CD8-positive, alpha-beta memory T cell (primary cell): ENCODE measurements around the gene CUL7. TPM values are rescaled to one million over a fixed set of nuclear protein-coding genes. Genes with fewer than 3 reads are reported as not detected.
"Not testable (repeated sequence)": the region's sequence is repeated elsewhere in the genome, so short reads cannot be mapped to it uniquely, and the experiment has no call there.

Experiments
- CTCF ChIA-PET: fragments of 350-600 bp; sonication (Branson Sonifier 250); formaldehyde crosslinking; loops from one replicate; lab custom pipeline; 2021; ENCODE audit warnings: antibody characterized with exemption; lab: Charles Lee
- POLR2A ChIA-PET: fragments of 350-600 bp; sonication (Branson Sonifier 250); formaldehyde crosslinking; loops from one replicate; lab custom pipeline; 2021; ENCODE audit warnings: antibody characterized with exemption; lab: Charles Lee
- DNase-seq, 5 donors: peaks; one replicate each; pipeline versions ENCODE4 v3.0.0 to v3.0.0-alpha.2; 2020 to 2022; ENCODE audit warnings: mixed read lengths in 1 of 5
- H3K27ac ChIP-seq: one replicate; pipeline ENCODE4 v1.7.0; 2013; ENCODE audit warnings: low read depth, mild to moderate bottlenecking, low read length, moderate library complexity
- H3K27me3 ChIP-seq: 2 replicates; pipeline ENCODE4 v1.7.0; 2013; ENCODE audit warnings: low read length, mild to moderate bottlenecking; ENCODE audit not compliant: insufficient read depth, poor library complexity, severe bottlenecking
- H3K36me3 ChIP-seq: 2 replicates; pipeline ENCODE4 v1.7.0; 2013; ENCODE audit warnings: mild to moderate bottlenecking, low read length, moderate library complexity; ENCODE audit not compliant: insufficient read depth
- H3K4me1 ChIP-seq: 2 replicates; pipeline ENCODE4 v1.7.0; 2013; ENCODE audit warnings: mild to moderate bottlenecking, low read length, moderate library complexity; ENCODE audit not compliant: insufficient read depth
- H3K4me3 ChIP-seq: 2 replicates; pipeline ENCODE4 v1.7.0; 2013; ENCODE audit warnings: mild to moderate bottlenecking, low read length
- H3K9me3 ChIP-seq: 2 replicates; pipeline ENCODE4 v1.7.0; 2013; ENCODE audit warnings: mild to moderate bottlenecking, low read length
- H3K27ac Mint-ChIP-seq, 8 donors: one replicate each; pipeline ENCODE4 v1.8.0; 2020 to 2021; ENCODE audit warnings: mixed read lengths in 8 of 8, mild to moderate bottlenecking in 6 of 8, inconsistent platforms in 3 of 8, moderate library complexity in 3 of 8
- H3K27me3 Mint-ChIP-seq, 2 donors: one replicate each; pipeline ENCODE4 v1.8.0; 2020 to 2021; ENCODE audit warnings: mixed read lengths in 2 of 2, mild to moderate bottlenecking in 1 of 2, moderate library complexity in 1 of 2
- H3K36me3 Mint-ChIP-seq, 3 donors: one replicate each; pipeline ENCODE4 v1.8.0; 2020 to 2021; ENCODE audit warnings: mixed read lengths in 3 of 3, inconsistent platforms in 1 of 3, mild to moderate bottlenecking in 1 of 3
- H3K4me1 Mint-ChIP-seq, 3 donors: one replicate each; pipeline ENCODE4 v1.8.0; 2020 to 2021; ENCODE audit warnings: mixed read lengths in 3 of 3, inconsistent platforms in 1 of 3, mild to moderate bottlenecking in 1 of 3
- H3K4me3 Mint-ChIP-seq, 7 donors: one replicate each; pipeline ENCODE4 v1.8.0; 2020 to 2021; ENCODE audit warnings: mixed read lengths in 7 of 7, mild to moderate bottlenecking in 6 of 7, moderate library complexity in 4 of 7, inconsistent platforms in 2 of 7
- H3K9me3 Mint-ChIP-seq, 5 donors: one replicate each; pipeline ENCODE4 v1.8.0; 2020 to 2022; ENCODE audit warnings: mixed read lengths in 5 of 5, mild to moderate bottlenecking in 3 of 5, moderate library complexity in 2 of 5, inconsistent platforms in 1 of 5
- polyA plus RNA-seq: library from polyadenylated mRNA; unstranded; fragments of 300-500 nt; fragmentation: Illumina TruSeq; gene quantifications from one replicate; pipeline ENCODE4 v1.2.3, GENCODE V29; 2021
- total RNA-seq, 2 experiments: library from RNA; stranded (reverse); gene quantifications; one replicate each; pipeline ENCODE4 v1.2.3, GENCODE V29; 2021

CUL7 gene
- total and polyA plus RNA-seq, 3 experiments from 2014 or later, result 2.1 to 12.1 (median 11.7) TPM

DNA sequence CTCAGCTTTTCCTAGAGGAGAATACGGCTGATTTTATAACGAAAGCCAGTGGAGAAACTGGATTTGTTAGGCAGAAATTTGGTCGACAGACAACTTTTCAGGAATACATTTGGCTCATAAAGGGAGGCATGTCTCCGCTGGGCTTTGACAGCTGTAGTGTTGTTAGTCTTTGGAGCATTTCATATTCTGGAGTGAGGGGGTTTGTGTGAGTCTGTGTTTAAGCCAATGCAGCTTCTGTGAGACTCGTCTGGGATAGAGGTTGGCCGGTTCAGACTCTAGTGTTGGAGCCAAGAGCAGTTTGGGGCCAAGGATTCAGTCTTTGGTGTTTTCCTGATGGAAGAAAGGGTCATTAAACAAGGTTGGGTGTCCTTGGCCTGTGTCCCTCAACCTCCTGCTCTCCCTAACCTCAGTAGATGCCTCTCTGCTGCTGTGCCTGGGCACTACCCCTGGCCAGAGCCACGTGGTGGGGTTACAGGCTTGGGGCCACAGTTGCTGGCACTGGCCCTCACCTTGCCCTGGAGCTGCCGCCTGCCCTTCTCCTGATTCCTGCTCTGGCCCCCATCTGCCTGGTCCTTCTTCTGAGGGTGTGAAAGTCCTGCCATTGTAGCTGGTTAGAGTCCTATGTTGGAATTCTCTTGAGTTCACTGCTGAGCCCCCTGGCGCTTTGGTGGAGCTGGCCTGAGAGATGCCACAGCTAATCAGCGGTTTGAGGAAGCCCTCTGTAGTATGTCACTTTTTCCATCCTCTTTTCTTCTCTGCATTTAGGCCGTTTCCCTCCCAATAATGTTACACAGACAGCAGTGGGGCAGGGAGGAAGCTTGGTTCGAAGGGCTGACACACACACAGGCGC is 29.4 kb upstream of the CUL7 start:
- Histone ChIP-seq H3K36me3 (no peaks in the 10 kb centered on the region), H3K27ac (no peak overlapping the region), H3K4me3 (no peak overlapping the region), H3K27me3 (no peaks in the 10 kb centered on the region), H3K4me1 (no peaks in the 10 kb centered on the region), H3K9me3 (no peaks in the 10 kb centered on the region)
- peaks cover 0 to 1% (median 1%) of the 10 kb centered on the region in 3 donors for H3K4me1 Mint-ChIP-seq
- ChIA-PET CTCF (no interaction called here), POLR2A (no interaction called here)
- no peak for DNase-seq
- no peak overlapping the region for H3K4me3 Mint-ChIP-seq
- no peak overlapping the region for H3K27ac Mint-ChIP-seq
- H3K36me3 Mint-ChIP-seq, result no peaks in the 10 kb centered on the region
- no peaks in the 10 kb centered on the region for H3K9me3 Mint-ChIP-seq
- peaks cover 4 to 25% of the 10 kb centered on the region in 2 donors for H3K27me3 Mint-ChIP-seq

DNA sequence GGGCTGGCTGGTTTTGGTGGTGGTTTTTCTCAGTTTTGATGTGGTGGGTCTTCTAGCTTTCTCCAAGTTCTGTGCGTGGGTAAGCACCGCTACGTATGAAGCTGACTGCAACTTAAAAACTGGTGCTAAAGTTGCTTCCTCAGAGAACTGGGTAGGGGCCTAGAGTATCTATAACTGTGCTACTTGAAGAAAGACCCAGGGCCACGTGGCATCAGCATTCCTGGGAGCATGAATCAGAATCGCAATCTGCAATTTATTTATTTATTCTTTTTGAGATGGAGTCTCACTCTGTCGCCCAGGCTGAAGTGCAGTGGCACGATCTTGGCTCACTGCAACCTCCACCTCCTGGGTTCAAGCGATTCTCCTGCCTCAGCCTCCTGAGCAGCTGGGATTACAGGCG is 28.3 kb upstream of the CUL7 start:
- not testable (repeated sequence) for H3K36me3 ChIP-seq

DNA sequence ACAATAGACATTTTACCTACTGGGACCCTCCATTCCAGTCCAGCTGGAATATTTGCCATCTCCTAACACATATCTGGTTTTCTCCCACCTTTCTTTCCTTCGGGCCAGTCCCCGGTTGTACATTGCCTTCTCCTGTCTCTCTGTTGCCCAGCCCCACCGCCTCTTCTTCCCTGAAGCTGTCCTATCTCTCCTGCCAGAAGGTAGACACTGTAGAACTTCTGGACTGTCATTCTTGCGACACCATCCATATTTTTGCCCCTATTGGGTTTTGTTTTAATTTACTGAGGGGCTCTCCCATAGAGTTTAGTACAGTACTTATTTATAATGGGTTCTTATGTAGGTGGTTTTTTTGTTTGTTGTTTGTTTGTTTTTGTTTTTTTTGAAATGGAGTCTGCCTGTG is 27.4 kb upstream of the CUL7 start:
- no peaks in the 10 kb centered on the region for H3K36me3 ChIP-seq
- no peak overlapping the region for H3K4me3 Mint-ChIP-seq
- no peak overlapping the region for H3K27ac ChIP-seq
- peaks cover 7% of the 10 kb centered on the region for H3K4me1 ChIP-seq
- no peak overlapping the region for H3K4me3 ChIP-seq
- no peak for DNase-seq
- no peaks in the 10 kb centered on the region for H3K36me3 Mint-ChIP-seq
- POLR2A ChIA-PET, result no interaction called here
- no peaks in the 10 kb centered on the region for H3K9me3 ChIP-seq
- peaks cover 13 to 35% of the 10 kb centered on the region in 2 donors for H3K27me3 Mint-ChIP-seq
- no peaks in the 10 kb centered on the region for H3K9me3 Mint-ChIP-seq
- H3K27ac Mint-ChIP-seq, result no peak overlapping the region
- peaks cover 9% of the 10 kb centered on the region for H3K27me3 ChIP-seq
- CTCF ChIA-PET, result interaction anchor here (1.7 kb wide), 1 partner anchor 8 kb away, joined by 4 read pairs; no protein-coding TSS in a partner anchor
- H3K4me1 Mint-ChIP-seq, result peaks cover 0 to 17% (median 6%) of the 10 kb centered on the region in 3 donors

More for the DNA sequence above, 28.3 kb upstream of the CUL7 start:
- H3K27ac ChIP-seq, POLR2A ChIA-PET, DNase-seq, H3K27ac Mint-ChIP-seq, H3K36me3 Mint-ChIP-seq, H3K27me3 ChIP-seq, CTCF ChIA-PET, H3K9me3 Mint-ChIP-seq, H3K4me3 Mint-ChIP-seq, H3K4me1 ChIP-seq, H3K4me3 ChIP-seq, H3K9me3 ChIP-seq: not testable (repeated sequence)
- H3K27me3 Mint-ChIP-seq, result peaks cover 12 to 35% of the 10 kb centered on the region in 2 donors
- H3K4me1 Mint-ChIP-seq, result peaks cover 0 to 12% (median 6%) of the 10 kb centered on the region in 3 donors

DNA sequence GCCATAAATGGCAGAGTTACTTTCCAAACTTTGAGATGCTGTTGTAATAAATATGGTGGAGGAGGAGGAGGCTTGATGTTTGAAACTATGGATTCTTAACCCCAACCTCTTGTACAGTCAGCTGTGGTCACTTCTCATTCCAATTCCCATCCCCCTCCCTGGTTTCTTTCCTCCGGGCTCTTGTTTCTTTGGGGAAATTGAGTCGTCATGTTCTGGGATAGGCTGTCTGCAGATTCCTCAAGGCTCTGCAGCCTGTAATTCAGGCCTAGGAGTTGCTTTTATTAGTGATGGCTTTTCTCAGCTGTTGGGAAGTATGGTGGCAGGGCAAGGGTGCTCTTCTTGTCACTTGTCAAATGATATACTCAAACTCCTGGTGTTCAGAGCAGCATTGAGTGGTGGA is 25.0 kb upstream of the CUL7 start:
- Histone ChIP-seq H3K4me1 (peaks cover 7% of the 10 kb centered on the region), H3K27me3 (peaks cover 9% of the 10 kb centered on the region), H3K36me3 (no peaks in the 10 kb centered on the region), H3K4me3 (no peak overlapping the region), H3K9me3 (no peaks in the 10 kb centered on the region), H3K27ac (no peak overlapping the region)
- POLR2A ChIA-PET, result no interaction called here
- Mint-ChIP-seq H3K27me3 (peaks cover 17 to 28% of the 10 kb centered on the region in 2 donors), H3K4me1 (peaks cover 0 to 20% (median 8%) of the 10 kb centered on the region in 3 donors), H3K4me3 (no peak overlapping the region), H3K9me3 (no peaks in the 10 kb centered on the region), H3K27ac (no peak overlapping the region), H3K36me3 (peaks cover 4 to 6% (median 6%) of the 10 kb centered on the region in 3 donors)
- DNase-seq, result no peak
- CTCF ChIA-PET, result no interaction called here

DNA sequence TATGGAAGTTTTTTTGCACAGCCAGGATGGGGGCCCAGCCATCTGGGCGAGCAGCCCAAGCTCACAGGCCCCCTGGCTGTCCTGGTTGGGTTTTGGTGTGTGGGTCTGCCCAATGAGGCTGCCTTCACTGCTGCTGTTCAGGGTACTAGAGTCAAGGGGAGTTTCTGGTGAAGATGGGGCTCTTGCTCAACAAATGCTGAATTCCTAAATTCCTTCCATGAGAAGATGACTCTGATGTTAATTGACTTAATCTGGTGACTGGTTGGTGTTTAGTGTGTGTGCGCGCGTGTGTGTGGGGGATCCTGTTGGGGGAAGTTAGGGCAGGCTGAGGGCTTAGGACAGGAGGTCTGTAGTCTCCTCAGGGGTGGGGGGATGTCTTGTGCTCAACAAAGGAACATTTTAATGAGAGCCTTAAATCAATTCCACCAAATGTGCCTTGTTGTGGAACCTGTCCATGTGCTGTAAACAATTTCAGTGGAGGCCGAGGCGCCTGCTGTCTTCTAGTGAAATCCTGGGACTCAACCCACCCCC is 24.4 kb upstream of the CUL7 start:
- ChIA-PET CTCF (no interaction called here), POLR2A (no interaction called here)
- peaks cover 9% of the 10 kb centered on the region for H3K27me3 ChIP-seq
- peaks cover 0 to 20% (median 8%) of the 10 kb centered on the region in 3 donors for H3K4me1 Mint-ChIP-seq
- H3K27ac ChIP-seq, result no peak overlapping the region
- peaks cover 20 to 24% of the 10 kb centered on the region in 2 donors for H3K27me3 Mint-ChIP-seq
- H3K36me3 Mint-ChIP-seq, result peaks cover 6 to 12% (median 12%) of the 10 kb centered on the region in 3 donors
- H3K9me3 ChIP-seq, result no peaks in the 10 kb centered on the region
- H3K4me3 Mint-ChIP-seq, result peak overlapping the region in 2 of 7 donors; percentile 5 to 8
- no peaks in the 10 kb centered on the region for H3K36me3 ChIP-seq
- no peak overlapping the region for H3K27ac Mint-ChIP-seq
- no peak overlapping the region for H3K4me3 ChIP-seq
- no peaks in the 10 kb centered on the region for H3K9me3 Mint-ChIP-seq
- H3K4me1 ChIP-seq, result peaks cover 7% of the 10 kb centered on the region
- no peak for DNase-seq

DNA sequence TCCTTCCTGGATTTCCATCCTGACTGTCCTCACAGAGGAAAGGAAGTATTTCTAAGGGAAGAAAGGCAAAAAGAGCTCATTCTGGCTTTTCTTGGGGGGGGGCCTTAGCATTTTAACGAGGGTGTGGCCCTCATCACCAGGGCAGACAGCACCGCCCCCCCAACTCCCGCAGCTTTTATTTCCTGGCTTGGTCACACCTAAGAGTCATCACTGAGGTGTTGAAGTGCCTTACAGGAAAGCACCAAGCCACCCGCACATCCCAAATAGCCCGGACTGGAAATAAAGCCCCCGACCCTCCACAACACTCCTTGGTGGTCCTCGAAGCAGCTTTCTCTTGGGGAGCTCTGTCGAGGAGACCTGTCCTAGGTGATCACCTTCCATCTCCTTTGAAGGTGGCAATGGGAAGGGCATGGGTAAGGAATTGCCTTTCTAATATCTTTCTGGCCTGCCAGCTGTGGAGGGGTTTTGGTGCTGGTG is 23.7 kb upstream of the CUL7 start:
- Mint-ChIP-seq H3K36me3 (peaks cover 12 to 19% (median 19%) of the 10 kb centered on the region in 3 donors), H3K27ac (no peak overlapping the region), H3K4me1 (peaks cover 0 to 20% (median 8%) of the 10 kb centered on the region in 3 donors), H3K27me3 (peaks cover 20 to 24% of the 10 kb centered on the region in 2 donors), H3K4me3 (peak overlapping the region in 6 of 7 donors; percentile 28 to 79 (median 54)), H3K9me3 (no peaks in the 10 kb centered on the region)
- Histone ChIP-seq H3K27ac (no peak overlapping the region), H3K9me3 (no peaks in the 10 kb centered on the region), H3K27me3 (peaks cover 9% of the 10 kb centered on the region), H3K4me1 (peaks cover 7% of the 10 kb centered on the region), H3K4me3 (no peak overlapping the region), H3K36me3 (no peaks in the 10 kb centered on the region)
- no peak for DNase-seq
- ChIA-PET POLR2A (interaction anchor here (0.6 kb wide), 1 partner anchor 167 kb away, joined by 4 read pairs; no protein-coding TSS in a partner anchor), CTCF (interaction anchor here (0.9 to 1.8 kb wide), 2 partner anchors 43 to 66 kb away, joined by 3 to 4 read pairs; no protein-coding TSS in a partner anchor)

DNA sequence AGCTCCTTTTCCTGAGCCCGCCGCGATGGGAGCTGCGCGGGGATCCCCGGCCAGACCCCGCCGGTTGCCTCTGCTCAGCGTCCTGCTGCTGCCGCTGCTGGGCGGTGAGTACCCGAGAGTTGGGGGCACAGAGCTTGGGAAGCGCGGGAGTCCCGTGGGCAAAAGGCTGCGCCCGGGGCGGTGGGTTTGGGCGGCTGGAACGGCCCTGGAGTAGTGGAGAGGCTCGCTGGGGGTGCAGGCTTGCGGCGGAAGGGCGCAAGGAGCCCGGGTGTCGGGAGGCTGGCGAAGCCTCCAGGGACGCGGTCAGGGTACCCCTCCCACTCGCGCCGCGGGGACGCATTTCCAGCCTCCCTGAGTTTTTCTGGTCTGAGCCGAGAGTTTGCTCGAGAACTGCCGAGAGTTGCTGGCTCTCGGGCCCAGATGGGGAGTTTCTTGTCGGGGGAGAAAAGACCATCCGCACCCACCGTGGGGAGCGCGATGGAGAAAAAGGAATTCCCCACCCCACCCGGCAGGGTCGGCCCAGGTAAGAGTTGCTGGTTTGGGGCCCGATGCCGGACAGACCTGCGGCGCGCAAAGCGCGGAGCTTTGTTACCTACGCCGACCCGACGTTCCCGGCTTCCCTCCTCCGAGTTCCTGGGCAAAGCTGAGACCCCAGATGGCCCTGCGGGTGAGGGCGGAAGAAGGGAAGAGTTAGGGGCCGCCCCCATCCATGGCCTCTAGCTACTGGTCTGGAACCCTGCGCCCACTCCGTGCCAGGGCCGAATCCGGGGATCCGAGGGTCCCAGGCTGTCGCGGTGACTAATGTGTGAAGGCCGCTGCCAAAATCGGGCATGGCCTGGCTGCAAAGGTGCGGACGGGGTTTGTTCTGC is 23.0 kb upstream of the CUL7 start:
- ChIA-PET CTCF (interaction anchor here (0.9 to 1.8 kb wide), 2 partner anchors 42 to 67 kb away, joined by 3 to 4 read pairs; no protein-coding TSS in a partner anchor), POLR2A (interaction anchor here (0.6 kb wide), 1 partner anchor 166 kb away, joined by 4 read pairs; no protein-coding TSS in a partner anchor)
- no peaks in the 10 kb centered on the region for H3K9me3 Mint-ChIP-seq
- H3K27ac ChIP-seq, result no peak overlapping the region
- DNase-seq, result no peak
- peak overlapping the region; percentile 49 for H3K4me3 ChIP-seq
- H3K27me3 Mint-ChIP-seq, result peaks cover 20 to 24% of the 10 kb centered on the region in 2 donors
- H3K4me3 Mint-ChIP-seq, result peak overlapping the region in 6 of 7 donors; percentile 35 to 79 (median 59)
- no peaks in the 10 kb centered on the region for H3K36me3 ChIP-seq
- peaks cover 9% of the 10 kb centered on the region for H3K27me3 ChIP-seq
- peaks cover 0 to 20% (median 8%) of the 10 kb centered on the region in 3 donors for H3K4me1 Mint-ChIP-seq
- H3K27ac Mint-ChIP-seq, result no peak overlapping the region
- no peaks in the 10 kb centered on the region for H3K9me3 ChIP-seq
- H3K4me1 ChIP-seq, result peaks cover 7% of the 10 kb centered on the region
- peaks cover 17 to 26% (median 26%) of the 10 kb centered on the region in 3 donors for H3K36me3 Mint-ChIP-seq
